ENCODE measurements around the gene NUP210L. TPM values are rescaled to one million over a fixed set of nuclear protein-coding genes. Genes with fewer than 3 reads are reported as not detected.

The NUP210L gene
- total and polyA plus RNA-seq, 12 donors: 0.01 to 0.45 (median 0.11) TPM; not detected in 6

DNA sequence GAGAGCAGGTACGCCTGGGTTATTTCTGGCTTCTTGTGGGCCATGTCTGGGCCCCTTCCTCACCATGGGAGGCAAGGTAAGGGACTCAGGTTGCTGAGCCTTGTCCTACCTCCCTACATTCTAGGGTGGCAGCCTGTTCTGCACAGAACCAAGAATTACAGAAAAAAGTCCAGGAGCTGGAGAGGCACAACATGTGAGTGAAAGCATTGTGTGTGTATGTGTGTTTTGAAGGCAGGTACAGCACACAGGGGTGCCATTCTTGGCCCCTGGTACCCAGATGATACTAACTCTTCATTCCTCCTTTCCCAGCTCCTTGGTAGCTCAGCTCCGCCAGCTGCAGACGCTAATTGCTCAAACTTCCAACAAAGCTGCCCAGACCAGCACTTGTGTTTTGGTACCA is 181.8 kb downstream of the NUP210L start:
- WGBS, 2 donors: 90 to 95% methylated on average over 3 of the region's 3 CpGs
- TF ChIP-seq, protein P1, sequence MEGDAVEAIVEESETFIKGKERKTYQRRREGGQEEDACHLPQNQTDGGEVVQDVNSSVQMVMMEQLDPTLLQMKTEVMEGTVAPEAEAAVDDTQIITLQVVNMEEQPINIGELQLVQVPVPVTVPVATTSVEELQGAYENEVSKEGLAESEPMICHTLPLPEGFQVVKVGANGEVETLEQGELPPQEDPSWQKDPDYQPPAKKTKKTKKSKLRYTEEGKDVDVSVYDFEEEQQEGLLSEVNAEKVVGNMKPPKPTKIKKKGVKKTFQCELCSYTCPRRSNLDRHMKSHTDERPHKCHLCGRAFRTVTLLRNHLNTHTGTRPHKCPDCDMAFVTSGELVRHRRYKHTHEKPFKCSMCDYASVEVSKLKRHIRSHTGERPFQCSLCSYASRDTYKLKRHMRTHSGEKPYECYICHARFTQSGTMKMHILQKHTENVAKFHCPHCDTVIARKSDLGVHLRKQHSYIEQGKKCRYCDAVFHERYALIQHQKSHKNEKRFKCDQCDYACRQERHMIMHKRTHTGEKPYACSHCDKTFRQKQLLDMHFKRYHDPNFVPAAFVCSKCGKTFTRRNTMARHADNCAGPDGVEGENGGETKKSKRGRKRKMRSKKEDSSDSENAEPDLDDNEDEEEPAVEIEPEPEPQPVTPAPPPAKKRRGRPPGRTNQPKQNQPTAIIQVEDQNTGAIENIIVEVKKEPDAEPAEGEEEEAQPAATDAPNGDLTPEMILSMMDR (IDR thresholded peaks at IDR 0.05): no peak
- peaks cover 0 to 40% (median 28%) of the 10 kb centered on the region in 9 donors for H3K36me3 ChIP-seq
- no peak overlapping the region for H3K27ac ChIP-seq
- DNase-seq: no peak
- H3K4me3 ChIP-seq: no peak overlapping the region
- H3K4me1 ChIP-seq: peaks cover 9 to 42% (median 20%) of the 10 kb centered on the region in 9 donors
- intact Hi-C loops (cut with DNase I): no loop called here
- ATAC-seq: no peak
- no peaks in the 10 kb centered on the region for H3K27me3 ChIP-seq
- no peaks in the 10 kb centered on the region for H3K9me3 ChIP-seq

DNA sequence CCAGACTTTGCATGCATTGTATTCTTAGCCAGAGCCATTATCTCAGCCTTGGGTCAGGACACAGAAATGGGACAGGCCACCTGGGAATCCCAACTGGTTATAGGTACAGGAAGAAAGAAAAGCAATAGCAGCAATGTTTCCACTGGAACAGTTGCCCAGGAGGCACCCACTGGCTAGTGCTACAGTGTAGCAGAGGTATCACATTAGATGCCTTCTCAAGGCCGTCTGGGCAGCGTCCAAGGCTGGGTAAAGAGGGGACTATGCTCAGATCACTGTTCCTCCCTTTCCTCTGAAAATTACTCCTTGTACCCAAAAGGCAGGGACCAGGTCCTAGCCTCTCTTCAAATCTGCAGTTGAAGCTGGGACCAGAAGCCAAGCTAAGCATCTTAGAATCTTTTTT is 184.5 kb downstream of the NUP210L start:
- DNase-seq (no peak), ATAC-seq (no peak)
- 91 to 100% methylated on average over 2 of the region's 2 CpGs for WGBS, 2 donors
- no peak overlapping the region for H3K27ac ChIP-seq
- intact Hi-C loops (cut with DNase I): no loop called here
- peaks cover 11 to 43% (median 21%) of the 10 kb centered on the region in 9 donors for H3K4me1 ChIP-seq
- no peaks in the 10 kb centered on the region for H3K27me3 ChIP-seq
- H3K36me3 ChIP-seq: peaks cover 0 to 28% (median 21%) of the 10 kb centered on the region in 9 donors
- H3K4me3 ChIP-seq: no peak overlapping the region
- no peaks in the 10 kb centered on the region for H3K9me3 ChIP-seq
- TF ChIP-seq, protein P1 (IDR thresholded peaks at IDR 0.05): no peak

DNA sequence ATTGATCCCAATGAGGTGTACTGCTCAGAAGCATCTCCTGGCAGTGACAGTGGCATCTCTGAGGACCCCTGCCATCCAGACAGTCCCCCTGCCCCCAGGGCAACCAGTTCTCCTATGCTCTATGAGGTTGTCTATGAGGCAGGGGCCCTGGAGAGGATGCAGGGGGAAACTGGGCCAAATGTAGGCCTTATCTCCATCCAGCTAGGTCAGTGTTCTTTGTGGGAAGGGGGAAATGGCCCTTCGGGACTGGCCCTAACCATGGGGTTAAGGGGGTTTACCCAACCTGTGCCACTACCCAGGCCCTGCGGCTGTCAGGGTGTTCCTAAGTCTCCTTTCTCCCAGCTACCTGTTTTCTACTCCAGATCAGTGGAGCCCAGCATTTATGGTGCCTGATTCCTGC is 185.9 kb downstream of the NUP210L start:
- H3K27me3 ChIP-seq: no peaks in the 10 kb centered on the region
- DNase-seq: no peak
- WGBS, 2 donors: 89 to 96% methylated on average over 2 of the region's 2 CpGs
- H3K36me3 ChIP-seq: peaks cover 0 to 15% (median 10%) of the 10 kb centered on the region in 9 donors
- TF ChIP-seq, protein P1 (IDR thresholded peaks at IDR 0.05): no peak
- H3K4me1 ChIP-seq: peaks cover 15 to 45% (median 29%) of the 10 kb centered on the region in 9 donors
- intact Hi-C loops (cut with DNase I): loop anchor here in 1 of 10 donors (5.0 kb wide), 1 partner anchor 172 kb away; no protein-coding TSS in a partner anchor
- no peaks in the 10 kb centered on the region for H3K9me3 ChIP-seq
- ATAC-seq: no peak
- no peak overlapping the region for H3K4me3 ChIP-seq
- peak overlapping the region in 2 of 10 donors; percentile 38 to 97 for H3K27ac ChIP-seq

DNA sequence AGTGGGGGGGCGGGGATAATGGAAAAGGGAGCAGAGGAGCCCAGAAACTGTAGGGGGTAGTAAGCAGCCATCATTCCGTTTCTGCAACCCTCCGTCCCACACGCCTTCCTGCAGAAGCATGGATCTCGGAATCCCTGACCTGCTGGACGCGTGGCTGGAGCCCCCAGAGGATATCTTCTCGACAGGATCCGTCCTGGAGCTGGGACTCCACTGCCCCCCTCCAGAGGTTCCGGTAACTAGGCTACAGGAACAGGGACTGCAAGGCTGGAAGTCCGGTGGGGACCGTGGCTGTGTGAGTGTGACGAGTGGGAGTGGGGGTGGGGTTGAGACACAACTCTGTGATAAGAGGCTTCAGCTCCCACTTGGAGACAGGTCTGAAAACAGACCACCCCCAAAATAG is 186.5 kb downstream of the NUP210L start:
- TF ChIP-seq, protein P1 (IDR thresholded peaks at IDR 0.05): no peak
- H3K9me3 ChIP-seq: no peaks in the 10 kb centered on the region
- peaks cover 15 to 47% (median 31%) of the 10 kb centered on the region in 9 donors for H3K4me1 ChIP-seq
- H3K27ac ChIP-seq: peak overlapping the region in 5 of 10 donors; percentile 92 to 97 (median 94)
- peak overlapping the region in 9 of 10 donors; percentile 48 to 91 (median 69) for H3K4me3 ChIP-seq
- H3K36me3 ChIP-seq: peaks cover 0 to 9% (median 4%) of the 10 kb centered on the region in 9 donors
- ATAC-seq (no peak), DNase-seq (no peak)
- H3K27me3 ChIP-seq: no peaks in the 10 kb centered on the region
- intact Hi-C loops (cut with DNase I): loop anchor here in 1 of 10 donors (5.0 kb wide), 1 partner anchor 171 kb away; no protein-coding TSS in a partner anchor
- WGBS, 2 donors: 8 to 10% methylated on average over 12 to 13 of the region's 13 CpGs

Data from heart right ventricle (tissue), 16 donors.